SKM-1 treated with dmso at 0.1 percent for 144 hours (cell line): Measurements from ENCODE around the gene ELP4.
"Not testable (repeated sequence)": the region's sequence is repeated elsewhere in the genome, so short reads cannot be mapped to it uniquely, and the experiment has no call there.

Experiments used
- DNase-seq: peaks from one replicate; lab custom pipeline; 2025; ENCODE audit not compliant: unreplicated experiment; lab: John Stamatoyannopoulos, UW

The ELP4 gene, protein sequence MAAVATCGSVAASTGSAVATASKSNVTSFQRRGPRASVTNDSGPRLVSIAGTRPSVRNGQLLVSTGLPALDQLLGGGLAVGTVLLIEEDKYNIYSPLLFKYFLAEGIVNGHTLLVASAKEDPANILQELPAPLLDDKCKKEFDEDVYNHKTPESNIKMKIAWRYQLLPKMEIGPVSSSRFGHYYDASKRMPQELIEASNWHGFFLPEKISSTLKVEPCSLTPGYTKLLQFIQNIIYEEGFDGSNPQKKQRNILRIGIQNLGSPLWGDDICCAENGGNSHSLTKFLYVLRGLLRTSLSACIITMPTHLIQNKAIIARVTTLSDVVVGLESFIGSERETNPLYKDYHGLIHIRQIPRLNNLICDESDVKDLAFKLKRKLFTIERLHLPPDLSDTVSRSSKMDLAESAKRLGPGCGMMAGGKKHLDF

GRCh38 chr11:31509429-31510345 is at the start of gene ELP4, which contains the start of gene IMMP1L:
TSS of gene ELP4 (plus strand) at chr11:31509767. CDS start at chr11:31509785, 18 bp downstream.
TSS of gene IMMP1L (minus strand) at chr11:31509622. CDS start at chr11:31463276, 46,346 bp downstream.
- DNase-seq = peak; percentile 93

- DNase-seq = no peak
Measured at GRCh38 chr11:31464436-31464835, 45.1 kb upstream of the ELP4 start.

GRCh38 chr11:31474083-31474482 is 35.5 kb upstream of the ELP4 start:
- DNase-seq = no peak

GRCh38 chr11:31477528-31478222 is 31.9 kb upstream of the ELP4 start:
- no peak for DNase-seq

DNA sequence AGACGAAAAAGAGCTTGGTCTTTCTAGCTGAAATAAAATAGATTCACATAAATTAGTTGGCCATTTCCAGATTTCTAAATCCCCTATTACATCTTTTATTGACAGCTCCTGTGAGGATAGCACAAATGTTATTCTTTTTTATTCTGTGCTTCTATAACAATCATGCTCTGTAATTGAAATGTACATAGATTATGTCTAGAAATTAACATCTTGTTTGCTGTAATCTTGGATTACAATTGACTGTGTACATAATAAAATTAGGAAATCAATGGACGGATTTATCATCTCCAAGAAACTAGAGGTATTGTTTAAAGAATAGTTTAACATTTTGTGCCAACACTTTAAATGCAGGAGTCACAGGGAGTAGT is 31.4 kb upstream of the ELP4 start:
- no peak for DNase-seq

GRCh38 chr11:31479066-31479465 is 30.5 kb upstream of the ELP4 start:
- no peak for DNase-seq

GRCh38 chr11:31480930-31481329 is 28.6 kb upstream of the ELP4 start:
- DNase-seq = no peak

GRCh38 chr11:31484497-31484896 is 25.1 kb upstream of the ELP4 start:
- no peak for DNase-seq

GRCh38 chr11:31487848-31488247 is 21.7 kb upstream of the ELP4 start:
- no peak for DNase-seq

- no peak for DNase-seq
Measured at GRCh38 chr11:31492320-31492913, 17.1 kb upstream of the ELP4 start.

DNA sequence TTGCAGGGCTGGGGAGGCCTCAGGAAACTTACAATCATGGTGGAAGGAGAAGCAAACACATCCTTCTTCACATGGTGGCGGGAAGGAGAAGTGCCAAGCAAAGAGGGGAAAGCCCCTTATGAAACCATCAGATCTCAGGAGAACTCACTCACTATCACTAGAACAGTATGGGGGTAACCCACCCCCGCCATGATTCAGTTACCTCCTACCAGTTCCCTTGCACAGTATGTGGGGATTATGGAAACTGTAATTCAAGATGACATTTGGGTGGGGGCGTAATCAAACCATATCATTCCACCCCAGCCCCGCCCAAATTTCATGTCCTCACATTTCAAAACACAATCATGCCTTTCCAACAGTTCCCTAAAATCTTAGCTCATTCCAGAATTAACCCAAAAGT is 16.3 kb upstream of the ELP4 start:
- DNase-seq = no peak

- not testable (repeated sequence) for DNase-seq
Measured at GRCh38 chr11:31493762-31494161, 15.8 kb upstream of the ELP4 start.

GRCh38 chr11:31499576-31500178 is 9.9 kb upstream of the ELP4 start:
- no peak for DNase-seq

- DNase-seq = no peak
Measured at GRCh38 chr11:31500560-31500959, 9.0 kb upstream of the ELP4 start.

GRCh38 chr11:31509051-31509428 is 527 bp upstream of the ELP4 start:
- DNase-seq = no peak

GRCh38 chr11:31512117-31512516 is 2.5 kb downstream of the ELP4 start:
- DNase-seq = no peak

GRCh38 chr11:31521497-31522150 is 12.1 kb downstream of the ELP4 start:
- DNase-seq = no peak

DNA sequence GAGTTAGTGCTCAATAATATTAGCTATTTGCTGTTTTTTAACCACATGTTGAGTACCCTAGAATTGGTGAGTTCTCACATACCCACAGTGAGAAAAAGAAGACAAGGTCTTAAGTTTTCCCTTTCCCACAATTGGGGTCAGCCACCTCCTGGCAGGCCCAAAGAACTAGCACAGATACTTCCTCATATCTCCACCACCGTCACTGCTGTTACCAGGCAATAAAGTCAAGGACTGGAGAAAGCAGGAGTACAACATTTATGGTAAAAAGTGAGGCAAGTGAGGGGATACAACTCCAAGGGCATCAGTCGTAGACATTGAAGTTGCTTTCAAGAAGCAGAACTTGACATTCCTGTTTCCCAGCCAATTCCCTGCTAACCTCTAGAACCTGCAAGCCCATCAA is 19.6 kb downstream of the ELP4 start:
- no peak for DNase-seq

- no peak for DNase-seq
Measured at GRCh38 chr11:31529701-31530100, 20.1 kb downstream of the ELP4 start.

DNA sequence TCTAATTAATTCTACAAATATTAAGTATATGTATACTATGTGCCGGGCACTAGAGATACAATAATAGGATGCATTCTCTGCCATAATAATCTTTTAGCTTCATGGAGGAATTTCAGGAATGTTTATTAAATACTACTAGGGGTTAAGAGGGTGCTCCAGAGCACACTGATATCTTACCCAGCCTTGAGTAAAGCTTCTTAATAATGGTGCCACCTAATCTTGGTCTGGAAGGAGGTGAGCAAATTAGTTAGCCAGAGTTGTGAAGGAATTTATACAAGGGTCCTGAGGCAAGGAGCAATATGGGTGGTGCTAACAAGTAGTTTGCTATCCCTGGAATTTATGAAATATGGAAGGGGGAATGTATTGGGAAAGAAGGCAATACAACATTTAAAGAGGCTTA is 21.7 kb downstream of the ELP4 start:
- no peak for DNase-seq
